ENCODE measurements around the gene SAMD4A. TPM values are rescaled to one million over a fixed set of nuclear protein-coding genes. Genes with fewer than 3 reads are reported as not detected.

Gene SAMD4A
- total RNA-seq, 4 donors from 2014 or later, result 2.9 to 19.5 (median 3.9) TPM

- H3K27me3 ChIP-seq, result no peaks in the 10 kb centered on the region
- intact Hi-C loops (cut with DNase I), result no loop called here
- H3K36me3 ChIP-seq, result no peaks in the 10 kb centered on the region
- H3K4me3 ChIP-seq, result no peak overlapping the region
- peaks cover 0 to 27% (median 20%) of the 10 kb centered on the region in 3 donors for H3K4me1 ChIP-seq
- TF ChIP-seq CTCF (IDR thresholded peaks at IDR 0.05) (no peak), POLR2A (IDR thresholded peaks at IDR 0.05) (no peak)
- 89 to 94% methylated on average over 5 of the region's 5 CpGs for WGBS, 2 donors
- no peak for DNase-seq
- H3K27ac ChIP-seq, result peak overlapping the region in 2 of 4 donors; percentile 73 to 87
- no peaks in the 10 kb centered on the region for H3K9me3 ChIP-seq
These were observed 144.4 kb downstream of the SAMD4A start for GRCh38 chr14:54711312-54711711.

GRCh38 chr14:54711812-54712464, 145.0 kb downstream of the SAMD4A start:
- H3K36me3 ChIP-seq, result no peaks in the 10 kb centered on the region
- DNase-seq, result no peak
- no peak for TF ChIP-seq POLR2A (IDR thresholded peaks at IDR 0.05)
- no peak for TF ChIP-seq CTCF (IDR thresholded peaks at IDR 0.05)
- no peak overlapping the region for H3K4me3 ChIP-seq
- H3K27me3 ChIP-seq, result no peaks in the 10 kb centered on the region
- WGBS, 2 donors, result 45 to 59% methylated on average over 5 of the region's 5 CpGs
- peak overlapping the region; percentile 42 to 87 (median 60) for H3K27ac ChIP-seq
- no peaks in the 10 kb centered on the region for H3K9me3 ChIP-seq
- peaks cover 0 to 27% (median 20%) of the 10 kb centered on the region in 3 donors for H3K4me1 ChIP-seq
- intact Hi-C loops (cut with DNase I), result no loop called here

GRCh38 chr14:54712465-54713200, 145.7 kb downstream of the SAMD4A start:
- peaks cover 0 to 27% (median 20%) of the 10 kb centered on the region in 3 donors for H3K4me1 ChIP-seq
- 40 to 55% methylated on average over 5 of the region's 5 CpGs for WGBS, 2 donors
- intact Hi-C loops (cut with DNase I), result no loop called here

GRCh38 chr14:54713379-54713778, 146.5 kb downstream of the SAMD4A start:
- no peaks in the 10 kb centered on the region for H3K27me3 ChIP-seq
- H3K27ac ChIP-seq, result peak overlapping the region in 3 of 4 donors; percentile 47 to 87 (median 73)
- TF ChIP-seq CTCF (IDR thresholded peaks at IDR 0.05) (no peak), POLR2A (IDR thresholded peaks at IDR 0.05) (no peak)

More at GRCh38 chr14:54712465-54713200, 145.7 kb downstream of the SAMD4A start:
- Histone ChIP-seq H3K9me3 (no peaks in the 10 kb centered on the region), H3K27me3 (no peaks in the 10 kb centered on the region), H3K36me3 (no peaks in the 10 kb centered on the region), H3K4me3 (no peak overlapping the region), H3K27ac (peak overlapping the region; percentile 42 to 87 (median 60))
- TF ChIP-seq POLR2A (IDR thresholded peaks at IDR 0.05), result no peak
- TF ChIP-seq CTCF (IDR thresholded peaks at IDR 0.05), result no peak
- no peak for DNase-seq

GRCh38 chr14:54715239-54715638, 148.3 kb downstream of the SAMD4A start:
- TF ChIP-seq POLR2A (IDR thresholded peaks at IDR 0.05), result no peak
- TF ChIP-seq CTCF (IDR thresholded peaks at IDR 0.05), result no peak
- no peak for DNase-seq

More at GRCh38 chr14:54713379-54713778, 146.5 kb downstream of the SAMD4A start:
- no peaks in the 10 kb centered on the region for H3K9me3 ChIP-seq
- H3K36me3 ChIP-seq, result no peaks in the 10 kb centered on the region
- no peak overlapping the region for H3K4me3 ChIP-seq
- no peak for DNase-seq
- peaks cover 0 to 27% (median 20%) of the 10 kb centered on the region in 3 donors for H3K4me1 ChIP-seq
- intact Hi-C loops (cut with DNase I), result no loop called here

More at GRCh38 chr14:54715239-54715638, 148.3 kb downstream of the SAMD4A start:
- intact Hi-C loops (cut with DNase I), result no loop called here
- no peaks in the 10 kb centered on the region for H3K9me3 ChIP-seq
- no peaks in the 10 kb centered on the region for H3K27me3 ChIP-seq
- 44 to 59% methylated on average over 4 of the region's 4 CpGs for WGBS, 2 donors
- H3K27ac ChIP-seq, result peak overlapping the region in 1 of 4 donors; percentile 39
- no peak overlapping the region for H3K4me3 ChIP-seq
- peaks cover 0 to 34% (median 20%) of the 10 kb centered on the region in 3 donors for H3K4me1 ChIP-seq
- no peaks in the 10 kb centered on the region for H3K36me3 ChIP-seq

Data from esophagus squamous epithelium (tissue), 5 donors.